Neutrophil (primary cell): ENCODE data around the gene ENDOU.

ENCODE experiments used
- H3K27ac ChIP-seq: fragments of 200-600 bp; sonication (generic); 2 replicates; pipeline ENCODE4 v1.5.1; 2016; ENCODE audit warnings: mild to moderate bottlenecking, moderate library complexity
- H3K27me3 ChIP-seq: fragments of 200-600 bp; sonication (generic); 2 replicates; pipeline ENCODE4 v1.6.0; 2016; ENCODE audit warnings: mild to moderate bottlenecking
- H3K36me3 ChIP-seq: fragments of 200-600 bp; sonication (generic); 2 replicates; pipeline ENCODE4 v1.5.1; 2017
- H3K4me1 ChIP-seq, 2 experiments: fragments of 200-600 bp in 1 of 2; sonication (generic) in 1 of 2; 1 replicate in 1 of 2; 2 replicates in 1 of 2; pipeline versions ENCODE4 v1.5.1 to v1.6.1; 2013 to 2016; ENCODE audit warnings: low read depth in 1 of 2, low read length in 1 of 2, mild to moderate bottlenecking in 1 of 2, moderate library complexity in 1 of 2; ENCODE audit not compliant: control insufficient read depth in 1 of 2, insufficient read depth in 1 of 2
- H3K4me3 ChIP-seq, 2 experiments: fragments of 200-600 bp in 1 of 2; sonication (generic) in 1 of 2; 1 replicate in 1 of 2; 2 replicates in 1 of 2; pipeline ENCODE4 v1.5.1; 2013 to 2016; ENCODE audit warnings: low read depth in 1 of 2, low read length in 1 of 2, mild to moderate bottlenecking in 1 of 2, moderate library complexity in 1 of 2
- H3K9me3 ChIP-seq: fragments of 200-600 bp; sonication (generic); 2 replicates; pipeline ENCODE4 v1.5.1; 2016
- TF ChIP-seq, protein P1 (sequence below): fragments of 200-600 bp; sonication (generic); IDR thresholded peaks from 2 replicates; pipeline ENCODE4 v1.5.1; 2016; ENCODE audit warnings: antibody characterized with exemption

ENDOU gene

DNA sequence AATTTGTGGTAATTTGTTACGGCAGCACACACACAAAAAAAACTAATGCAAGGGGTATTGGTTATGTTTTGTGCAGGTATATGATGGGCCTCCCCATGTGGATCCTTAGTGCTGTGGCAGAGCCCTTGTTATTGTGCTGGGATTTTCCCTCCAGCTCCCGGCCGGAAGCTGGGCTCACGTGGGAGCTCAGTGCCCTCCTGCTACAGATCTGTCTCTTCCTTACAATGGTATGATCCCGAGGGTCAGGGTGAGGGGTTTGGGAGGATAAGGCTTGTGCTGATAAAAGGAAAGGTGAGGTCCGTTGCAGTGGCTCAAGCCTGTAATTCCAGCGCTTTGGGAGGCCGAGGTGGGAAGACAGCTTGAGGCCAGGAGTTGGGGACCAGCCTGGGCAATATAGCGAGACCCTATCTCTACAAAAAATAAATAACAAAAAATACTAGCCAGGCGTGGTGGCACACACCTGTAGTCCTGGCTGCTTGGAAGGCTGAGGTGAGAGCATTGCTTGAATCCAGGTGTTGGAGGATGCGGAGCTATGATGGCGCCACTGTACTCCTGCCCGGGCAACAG lies 46.9 kb upstream of the ENDOU start:
- Histone ChIP-seq H3K9me3 (no peaks in the 10 kb centered on the region), H3K27me3 (no peaks in the 10 kb centered on the region), H3K27ac (no peak overlapping the region), H3K4me3 (peak overlapping the region; percentile 71 to 78), H3K36me3 (no peaks in the 10 kb centered on the region), H3K4me1 (peaks cover 48 to 49% of the 10 kb centered on the region in 2 experiments)
- TF ChIP-seq, protein P1, sequence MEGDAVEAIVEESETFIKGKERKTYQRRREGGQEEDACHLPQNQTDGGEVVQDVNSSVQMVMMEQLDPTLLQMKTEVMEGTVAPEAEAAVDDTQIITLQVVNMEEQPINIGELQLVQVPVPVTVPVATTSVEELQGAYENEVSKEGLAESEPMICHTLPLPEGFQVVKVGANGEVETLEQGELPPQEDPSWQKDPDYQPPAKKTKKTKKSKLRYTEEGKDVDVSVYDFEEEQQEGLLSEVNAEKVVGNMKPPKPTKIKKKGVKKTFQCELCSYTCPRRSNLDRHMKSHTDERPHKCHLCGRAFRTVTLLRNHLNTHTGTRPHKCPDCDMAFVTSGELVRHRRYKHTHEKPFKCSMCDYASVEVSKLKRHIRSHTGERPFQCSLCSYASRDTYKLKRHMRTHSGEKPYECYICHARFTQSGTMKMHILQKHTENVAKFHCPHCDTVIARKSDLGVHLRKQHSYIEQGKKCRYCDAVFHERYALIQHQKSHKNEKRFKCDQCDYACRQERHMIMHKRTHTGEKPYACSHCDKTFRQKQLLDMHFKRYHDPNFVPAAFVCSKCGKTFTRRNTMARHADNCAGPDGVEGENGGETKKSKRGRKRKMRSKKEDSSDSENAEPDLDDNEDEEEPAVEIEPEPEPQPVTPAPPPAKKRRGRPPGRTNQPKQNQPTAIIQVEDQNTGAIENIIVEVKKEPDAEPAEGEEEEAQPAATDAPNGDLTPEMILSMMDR, result no peak

DNA sequence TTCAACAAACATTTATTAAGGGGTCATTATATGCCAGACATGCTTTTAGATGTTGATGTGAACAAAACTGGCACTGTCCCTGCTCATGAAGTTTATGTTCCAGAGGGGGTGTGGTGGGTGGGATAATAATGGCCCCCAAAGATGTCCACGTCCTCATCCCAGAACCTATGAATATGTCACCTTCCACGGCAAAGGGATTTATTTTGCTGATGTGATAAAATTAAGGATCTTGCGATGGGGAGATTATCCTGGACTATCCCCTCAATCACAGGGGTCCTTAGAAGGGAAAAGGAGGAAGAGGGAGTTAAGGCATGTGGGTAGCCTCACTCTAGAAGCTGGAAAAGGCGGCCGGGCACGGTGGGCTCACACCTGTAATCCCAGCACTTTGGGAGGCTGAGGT lies 46.0 kb upstream of the ENDOU start:
- no peaks in the 10 kb centered on the region for H3K27me3 ChIP-seq
- peaks cover 41 to 42% of the 10 kb centered on the region in 2 experiments for H3K4me1 ChIP-seq
- no peaks in the 10 kb centered on the region for H3K36me3 ChIP-seq
- no peaks in the 10 kb centered on the region for H3K9me3 ChIP-seq
- TF ChIP-seq, protein P1, result no peak
- no peak overlapping the region for H3K4me3 ChIP-seq
- no peak overlapping the region for H3K27ac ChIP-seq

DNA sequence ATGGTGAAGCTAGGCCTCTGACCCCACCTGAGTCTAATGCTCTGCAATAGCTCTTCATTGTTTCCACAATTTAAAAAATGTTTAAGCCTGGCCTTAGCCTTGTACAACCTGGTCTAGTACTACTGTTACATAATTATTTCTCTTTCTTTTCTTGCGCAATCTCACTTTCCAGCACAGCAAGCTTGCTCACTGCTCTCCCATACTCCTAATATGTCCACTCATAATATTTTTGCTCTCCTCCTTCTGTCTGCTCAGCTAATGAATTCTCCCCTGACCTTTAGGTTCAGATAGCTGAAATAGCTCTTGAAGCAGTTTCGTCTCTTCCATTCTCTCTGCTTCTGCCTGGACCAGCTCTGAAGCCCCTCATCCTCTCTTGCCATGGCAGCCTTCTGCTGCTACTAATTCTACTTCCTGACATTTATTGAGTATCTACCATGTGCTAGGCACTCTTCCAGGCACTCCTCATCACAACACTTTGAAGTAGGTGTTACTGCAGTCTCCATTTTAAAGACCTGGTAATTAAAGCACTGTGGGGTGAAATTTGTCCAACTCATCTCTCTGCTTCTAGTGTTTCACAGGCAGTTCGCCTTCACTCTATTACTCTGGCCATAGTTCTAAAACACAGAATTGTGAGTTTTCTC lies 44.9 kb upstream of the ENDOU start:
- Histone ChIP-seq H3K27me3 (no peaks in the 10 kb centered on the region), H3K36me3 (no peaks in the 10 kb centered on the region), H3K4me3 (no peak overlapping the region), H3K9me3 (no peaks in the 10 kb centered on the region), H3K27ac (no peak overlapping the region), H3K4me1 (peaks cover 35 to 42% of the 10 kb centered on the region in 2 experiments)
- TF ChIP-seq, protein P1, result no peak

DNA sequence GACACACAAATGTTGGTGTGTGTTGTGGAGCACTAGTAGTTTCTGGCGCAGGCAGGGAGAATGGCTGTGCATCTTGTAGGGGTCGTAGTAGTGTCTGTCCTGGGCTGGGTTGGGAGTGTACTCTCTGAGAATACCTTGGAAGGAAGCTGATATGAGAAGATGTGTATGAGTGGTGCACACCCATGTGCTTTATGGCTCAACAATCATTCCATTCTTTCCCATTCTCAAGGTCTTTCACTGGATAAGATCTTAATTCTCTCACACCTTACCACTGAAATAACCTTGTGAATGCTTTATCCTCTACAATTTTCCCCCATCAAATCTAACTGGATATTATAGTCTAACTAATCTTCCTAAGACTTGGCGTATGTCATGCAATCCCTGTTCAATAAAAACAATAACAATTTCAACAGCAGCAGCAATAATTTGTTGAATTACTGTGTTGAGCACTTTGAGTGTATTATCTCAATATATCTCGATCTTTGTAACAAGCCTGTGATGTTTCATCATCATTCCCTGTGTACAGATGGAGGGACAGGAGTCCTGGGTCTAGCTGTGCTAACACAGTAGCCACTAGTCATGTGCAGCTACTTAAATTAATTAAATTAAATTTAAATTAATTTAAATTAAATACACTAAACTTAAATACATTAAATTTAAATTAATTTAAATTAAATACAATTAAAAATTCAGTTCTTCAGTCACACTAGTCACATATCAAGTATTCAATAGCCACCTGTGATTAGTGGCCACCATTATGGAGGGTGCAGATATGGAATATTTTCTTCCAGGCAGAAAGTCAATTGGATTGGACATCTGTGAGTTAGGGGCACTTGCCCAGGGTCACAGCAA lies 44.2 kb upstream of the ENDOU start:
- H3K4me1 ChIP-seq, result peaks cover 27 to 37% of the 10 kb centered on the region in 2 experiments
- TF ChIP-seq, protein P1, result no peak
- H3K9me3 ChIP-seq, result no peaks in the 10 kb centered on the region
- no peak overlapping the region for H3K4me3 ChIP-seq
- H3K27me3 ChIP-seq, result no peaks in the 10 kb centered on the region
- H3K27ac ChIP-seq, result no peak overlapping the region
- H3K36me3 ChIP-seq, result no peaks in the 10 kb centered on the region

DNA sequence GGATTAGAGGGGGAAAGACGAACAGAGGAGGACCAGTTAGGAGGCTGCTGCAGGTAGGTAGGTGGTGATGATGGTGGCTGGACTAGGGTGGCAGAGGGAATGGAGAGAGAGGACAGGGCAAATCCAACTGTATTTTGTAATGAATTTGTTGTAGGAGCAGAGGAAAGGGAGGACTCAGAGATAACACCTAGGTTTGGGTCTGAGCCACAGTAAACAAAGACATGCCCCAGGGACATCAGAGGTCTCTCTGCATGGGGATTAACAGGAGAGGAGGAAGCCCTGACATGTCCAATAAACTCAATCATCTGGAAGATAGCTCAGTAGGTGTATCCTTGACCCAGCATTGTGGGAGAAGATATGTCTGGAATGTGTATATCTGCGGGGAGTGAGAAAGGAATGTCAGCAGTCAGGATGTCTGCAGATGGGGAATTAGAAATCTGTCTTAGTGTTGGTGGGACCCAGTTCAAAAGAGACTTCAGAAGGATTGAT lies 43.1 kb upstream of the ENDOU start:
- Histone ChIP-seq H3K27me3 (no peaks in the 10 kb centered on the region), H3K4me1 (peaks cover 28 to 37% of the 10 kb centered on the region in 2 experiments), H3K27ac (no peak overlapping the region), H3K9me3 (no peaks in the 10 kb centered on the region), H3K4me3 (no peak overlapping the region), H3K36me3 (no peaks in the 10 kb centered on the region)
- TF ChIP-seq, protein P1, result no peak
